Activated T-cell treated with anti-CD3 and anti-CD28 coated beads, Interleukin-2, amount 50 U/mL, for 48 hours (primary cell): ENCODE measurements around the gene PCBD1.
"Not testable (repeated sequence)": the region's sequence is repeated elsewhere in the genome, so short reads cannot be mapped to it uniquely, and the experiment has no call there.

Experiments
- DNase-seq, 2 experiments: peaks; one replicate each; pipeline ENCODE4 v3.0.0-alpha.2; 2020

The PCBD1 gene

GRCh38 chr10:70861495-70862197, 26.7 kb downstream of the PCBD1 start:
- DNase-seq = not testable (repeated sequence)

- DNase-seq = no peak
Observed at GRCh38 chr10:70858759-70859158, 29.6 kb downstream of the PCBD1 start.

GRCh38 chr10:70856454-70856853, 31.9 kb downstream of the PCBD1 start:
- no peak for DNase-seq

- DNase-seq = no peak
Observed at GRCh38 chr10:70853457-70853856, 34.9 kb downstream of the PCBD1 start.

GRCh38 chr10:70853038-70853437, 35.3 kb downstream of the PCBD1 start:
- no peak for DNase-seq

GRCh38 chr10:70851597-70852475, 36.5 kb downstream of the PCBD1 start:
- DNase-seq = no peak

- no peak for DNase-seq
Observed at GRCh38 chr10:70850097-70850496, 38.3 kb downstream of the PCBD1 start.

- DNase-seq = no peak
Observed at GRCh38 chr10:70849582-70850016, 38.8 kb downstream of the PCBD1 start.

- DNase-seq = no peak
Observed at GRCh38 chr10:70847659-70848360, 40.6 kb downstream of the PCBD1 start.

GRCh38 chr10:70846795-70847194, 41.6 kb downstream of the PCBD1 start:
- no peak for DNase-seq

GRCh38 chr10:70845816-70846215, 42.5 kb downstream of the PCBD1 start:
- DNase-seq = no peak

GRCh38 chr10:70845256-70845655, 43.1 kb downstream of the PCBD1 start:
- DNase-seq = no peak

- DNase-seq = no peak
Observed at GRCh38 chr10:70843776-70844489, 44.4 kb downstream of the PCBD1 start.

- no peak for DNase-seq
Observed at GRCh38 chr10:70843333-70843732, 45.0 kb downstream of the PCBD1 start.

- no peak for DNase-seq
Observed at GRCh38 chr10:70840836-70841235, 47.5 kb downstream of the PCBD1 start.

- DNase-seq = no peak
Observed at GRCh38 chr10:70838270-70838805, 50.0 kb downstream of the PCBD1 start.

GRCh38 chr10:70837660-70838059, 50.7 kb downstream of the PCBD1 start:
- no peak for DNase-seq

- DNase-seq = no peak
Observed at GRCh38 chr10:70836319-70836718, 52.0 kb downstream of the PCBD1 start.

- DNase-seq = no peak
Observed at GRCh38 chr10:70834441-70835151, 53.8 kb downstream of the PCBD1 start.

GRCh38 chr10:70834021-70834420, 54.3 kb downstream of the PCBD1 start:
- DNase-seq = no peak

GRCh38 chr10:70833601-70834000, 54.8 kb downstream of the PCBD1 start:
- no peak for DNase-seq
